GM18502 (cell line): ENCODE data around the gene DNAJC9.

Experiments used
- ATAC-seq: cut with Tn5 transposase; IDR thresholded peaks from one replicate; pipeline ENCODE4 v1.9.1; 2021; ENCODE audit warnings: mild to moderate bottlenecking; ENCODE audit not compliant: unreplicated experiment, poor library complexity

The DNAJC9 gene

DNA sequence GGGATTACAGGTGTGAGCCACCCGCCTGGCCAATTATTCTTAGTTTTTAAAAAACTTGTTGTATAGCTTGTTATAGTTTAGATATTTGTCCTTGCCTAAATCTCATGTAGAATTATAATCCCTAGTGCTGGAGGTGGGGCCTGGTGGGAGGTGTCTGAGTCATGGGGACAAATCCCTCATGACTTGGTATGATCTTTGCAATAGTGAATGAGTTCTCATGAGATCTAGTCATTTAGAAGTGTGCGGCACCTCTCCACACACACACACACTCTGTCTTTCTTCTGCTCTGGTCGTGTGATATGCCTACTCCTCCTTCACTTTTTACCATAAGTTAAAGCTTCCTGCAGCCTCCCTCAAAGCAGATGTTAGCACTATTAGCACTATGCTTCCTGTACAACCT lies 42.0 kb downstream of the DNAJC9 start:
- no peak for ATAC-seq
